G401.6 (cell line): ENCODE data around the gene GOLGA8K.
"Not testable (repeated sequence)": the region's sequence is repeated elsewhere in the genome, so short reads cannot be mapped to it uniquely, and the experiment has no call there.

Experiments
- FAIRE-seq: peaks from 2 replicates; lab custom pipeline; 2012; peaks lifted over from hg19 to GRCh38; lab: Jason Lieb, UNC

The GOLGA8K gene

GRCh38 chr15:32403192-32403591, at the start of gene GOLGA8K:
Gene GOLGA8K (minus strand): TSS chr15:32403292. CDS start chr15:32403194, 98 bp downstream.
- not testable (repeated sequence) for FAIRE-seq

- FAIRE-seq: not testable (repeated sequence)
Observed at GRCh38 chr15:32440445-32440977, 37.4 kb upstream of the GOLGA8K start.

DNA sequence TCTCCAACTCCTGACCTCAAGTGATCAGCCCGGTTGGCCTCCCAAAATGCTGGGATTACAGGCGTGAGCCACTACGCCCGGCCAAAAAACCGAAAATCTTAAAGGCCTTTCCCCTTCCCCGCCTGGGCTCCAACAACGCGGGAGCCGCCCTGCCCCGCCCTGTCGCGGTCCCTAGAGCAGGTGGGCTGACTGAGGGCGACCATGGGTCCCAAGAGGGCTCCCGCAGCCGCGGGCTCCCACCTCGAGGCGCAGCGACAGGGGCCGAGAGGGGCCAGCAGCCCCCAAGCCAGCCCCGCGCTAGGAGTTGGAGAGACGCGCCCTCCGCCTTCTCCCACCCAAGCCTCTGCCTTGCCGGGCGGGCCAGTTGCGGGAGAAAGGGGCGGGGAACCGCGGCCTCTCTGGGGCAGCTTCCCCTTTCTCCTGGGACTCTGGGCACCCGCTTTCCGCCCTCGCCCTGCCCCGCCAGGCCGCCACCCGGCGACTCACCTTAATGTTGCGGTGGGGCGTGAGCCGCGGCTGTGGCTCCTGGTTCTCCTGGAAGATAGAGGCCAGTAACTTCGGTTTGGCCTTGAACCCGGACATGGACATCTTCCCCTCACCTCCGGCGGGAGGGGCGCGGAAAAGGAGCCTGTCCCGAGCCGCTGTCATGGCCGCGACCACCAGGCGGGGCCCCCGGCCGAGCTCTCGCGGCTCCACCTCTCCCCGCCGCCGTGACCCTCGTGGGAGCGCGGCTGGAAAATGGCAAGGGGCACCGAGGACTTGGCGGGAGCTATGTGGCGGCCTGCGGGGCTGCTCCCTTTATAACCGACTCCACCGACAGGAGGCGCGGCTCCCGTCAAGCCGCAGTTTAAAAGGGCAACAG, 31.2 kb upstream of the GOLGA8K start:
- FAIRE-seq: not testable (repeated sequence)

DNA sequence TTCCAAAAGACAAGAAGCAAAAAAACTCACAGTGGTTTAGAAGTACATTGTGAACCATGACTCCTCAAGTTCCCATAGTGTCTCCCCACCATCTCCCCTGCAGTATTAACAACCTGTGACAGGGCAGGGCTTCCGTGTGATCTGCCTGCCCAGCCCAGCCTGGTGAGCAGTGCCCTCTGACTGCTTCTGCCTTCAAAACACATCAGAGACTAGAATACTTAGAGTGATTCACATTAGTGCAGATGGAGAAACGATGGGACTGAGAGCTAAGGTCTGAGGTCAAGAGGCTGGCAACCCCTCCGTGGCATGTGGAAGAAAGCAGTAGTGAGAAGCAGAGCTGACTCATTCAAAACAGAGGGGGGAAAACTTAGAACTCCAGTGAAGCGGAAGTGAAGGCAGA, 24.5 kb upstream of the GOLGA8K start:
- not testable (repeated sequence) for FAIRE-seq

GRCh38 chr15:32426511-32426910, 23.4 kb upstream of the GOLGA8K start:
- FAIRE-seq: not testable (repeated sequence)

DNA sequence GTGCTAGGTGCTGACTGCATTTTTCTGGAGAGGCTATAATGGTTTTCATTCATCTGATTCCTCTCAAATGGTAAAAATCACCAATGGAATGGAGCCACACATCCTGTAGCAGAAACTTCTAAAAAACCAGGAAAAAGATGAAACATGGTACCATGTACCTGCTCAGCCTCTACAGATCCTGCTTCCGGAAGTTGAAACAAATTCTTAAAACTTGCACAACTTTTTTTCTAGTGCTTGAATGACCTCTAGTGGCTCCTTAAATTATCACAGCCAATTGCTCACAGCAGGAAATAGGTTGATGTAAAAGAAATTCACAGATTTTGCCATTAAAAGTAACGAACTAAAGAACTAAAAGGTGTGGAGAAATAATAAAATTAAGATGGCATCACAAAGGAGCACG, 4.8 kb upstream of the GOLGA8K start:
- not testable (repeated sequence) for FAIRE-seq

GRCh38 chr15:32396522-32396921, 6.6 kb downstream of the GOLGA8K start:
- FAIRE-seq: not testable (repeated sequence)

GRCh38 chr15:32394745-32395144, 8.3 kb downstream of the GOLGA8K start:
- FAIRE-seq: not testable (repeated sequence)

DNA sequence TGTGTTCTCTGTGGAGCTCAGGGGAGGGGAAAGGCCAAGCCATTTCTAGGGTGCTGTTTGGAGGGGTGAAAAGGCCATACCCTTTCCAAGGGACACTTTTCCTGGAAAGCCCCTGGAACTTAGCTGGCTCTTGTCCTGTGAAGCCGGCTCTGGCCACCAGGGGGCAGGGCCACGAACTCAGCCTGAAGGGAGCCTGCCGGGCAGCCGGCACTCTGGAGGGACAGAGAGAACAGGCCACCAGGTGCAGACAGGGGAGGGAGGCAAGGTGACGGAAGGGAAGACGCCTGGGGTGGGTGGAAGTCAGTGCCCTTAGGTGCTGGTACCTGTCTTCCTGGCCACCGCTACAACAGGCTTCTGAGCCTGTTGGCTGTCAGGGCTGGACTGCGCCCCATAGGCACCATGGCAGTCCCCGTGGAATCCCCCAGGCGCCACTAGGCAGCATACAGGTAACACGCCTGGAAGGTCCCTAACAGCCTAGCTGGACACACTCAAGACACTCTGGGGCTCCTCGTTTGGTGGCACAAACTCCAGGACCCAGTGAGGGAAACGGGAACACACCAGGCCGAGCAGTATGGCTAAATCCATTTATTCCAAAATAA, 14.9 kb downstream of the GOLGA8K start:
- not testable (repeated sequence) for FAIRE-seq

DNA sequence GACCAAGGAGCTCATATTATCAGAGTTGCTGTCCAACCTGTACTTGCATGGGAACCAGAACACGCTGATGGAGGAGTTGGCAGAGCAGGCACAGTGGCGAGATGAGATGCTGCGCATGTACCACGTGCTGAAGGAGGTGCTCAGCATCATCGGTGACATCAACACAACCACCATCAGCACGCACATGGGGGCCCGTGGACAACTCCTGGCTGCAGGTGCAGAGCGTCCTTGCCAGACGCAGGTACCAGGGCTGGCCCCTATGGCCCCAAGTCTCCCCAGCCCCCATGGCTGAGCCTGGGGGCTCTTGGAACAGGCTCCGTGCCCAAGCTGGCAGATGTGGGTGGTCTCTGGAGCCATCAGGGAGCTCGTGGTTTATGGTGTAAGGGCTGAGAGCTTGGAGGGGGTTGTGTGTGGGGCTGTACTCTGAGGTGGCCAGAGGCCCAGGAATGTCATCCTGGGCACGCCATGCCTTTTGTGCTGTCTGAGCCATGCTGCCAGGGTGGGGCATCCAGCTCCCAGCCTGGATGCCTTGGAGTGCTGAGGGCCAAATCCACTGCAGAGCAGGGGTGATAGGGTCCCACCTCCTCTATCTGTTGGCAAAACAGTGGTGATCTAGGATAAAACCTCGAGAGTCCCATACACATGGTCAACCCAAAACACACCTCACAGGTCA, 17.1 kb downstream of the GOLGA8K start:
- not testable (repeated sequence) for FAIRE-seq

DNA sequence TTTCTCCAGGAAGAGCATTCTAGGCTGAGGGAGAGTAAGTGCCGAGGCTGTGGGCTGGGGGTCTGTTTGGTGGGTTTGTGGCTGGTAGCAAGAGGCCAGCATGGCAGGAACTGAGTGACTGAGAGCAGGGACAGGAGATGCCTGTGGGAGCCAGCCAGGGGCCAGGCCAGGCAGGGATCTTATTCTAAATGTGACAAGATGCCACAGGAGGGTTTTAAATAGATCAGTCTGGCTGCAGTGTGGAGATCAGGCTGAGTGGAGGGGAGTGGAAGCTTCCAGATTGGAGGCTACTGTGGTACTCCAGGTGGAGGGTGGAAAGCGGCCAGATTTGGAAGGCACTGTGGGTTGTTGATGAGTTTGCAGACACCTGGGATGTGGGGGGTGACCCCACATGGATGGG, 28.9 kb downstream of the GOLGA8K start:
- FAIRE-seq: not testable (repeated sequence)

DNA sequence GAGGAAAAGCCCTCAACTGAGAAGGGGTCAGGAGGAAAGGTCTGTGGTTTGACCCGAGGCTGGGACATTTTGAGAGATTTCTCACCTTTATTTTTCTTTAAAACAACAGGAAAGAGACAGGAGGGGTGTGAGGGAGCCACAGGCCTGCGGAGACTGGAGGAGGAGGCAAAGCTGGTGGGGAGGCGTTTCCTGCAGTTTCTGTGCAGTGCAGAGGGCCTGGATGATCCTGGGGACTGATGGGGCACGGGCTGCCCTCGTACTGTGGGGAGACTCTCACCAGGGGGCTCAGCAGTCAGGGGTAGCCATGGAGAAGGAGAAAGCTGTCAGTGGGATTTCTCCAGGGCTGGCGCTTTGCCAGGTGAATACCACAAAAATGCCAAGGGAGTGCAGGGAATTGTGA, 29.4 kb downstream of the GOLGA8K start:
- not testable (repeated sequence) for FAIRE-seq

GRCh38 chr15:32372075-32372474, 31.0 kb downstream of the GOLGA8K start:
- not testable (repeated sequence) for FAIRE-seq

- FAIRE-seq: not testable (repeated sequence)
Observed at GRCh38 chr15:32370526-32370925, 32.6 kb downstream of the GOLGA8K start.

DNA sequence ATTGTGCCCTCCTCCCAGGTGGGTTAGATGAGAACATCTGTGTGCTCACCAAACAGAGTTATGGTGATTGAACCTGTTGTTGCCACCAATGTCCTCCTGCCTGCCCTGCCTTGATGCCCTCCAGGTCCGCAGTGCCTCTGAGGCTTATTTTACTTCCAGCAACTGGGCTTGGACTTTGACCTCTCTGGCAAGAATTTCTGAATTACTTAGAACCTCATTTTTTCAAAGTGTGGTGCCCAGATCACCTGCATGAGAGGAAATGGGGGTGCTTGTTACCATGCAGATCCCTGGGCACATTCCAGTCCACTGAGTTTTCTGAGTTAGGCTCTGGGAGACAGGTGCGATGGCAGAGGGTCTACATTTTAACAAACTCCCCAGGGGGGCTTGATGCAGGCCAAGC, 33.0 kb downstream of the GOLGA8K start:
- not testable (repeated sequence) for FAIRE-seq

DNA sequence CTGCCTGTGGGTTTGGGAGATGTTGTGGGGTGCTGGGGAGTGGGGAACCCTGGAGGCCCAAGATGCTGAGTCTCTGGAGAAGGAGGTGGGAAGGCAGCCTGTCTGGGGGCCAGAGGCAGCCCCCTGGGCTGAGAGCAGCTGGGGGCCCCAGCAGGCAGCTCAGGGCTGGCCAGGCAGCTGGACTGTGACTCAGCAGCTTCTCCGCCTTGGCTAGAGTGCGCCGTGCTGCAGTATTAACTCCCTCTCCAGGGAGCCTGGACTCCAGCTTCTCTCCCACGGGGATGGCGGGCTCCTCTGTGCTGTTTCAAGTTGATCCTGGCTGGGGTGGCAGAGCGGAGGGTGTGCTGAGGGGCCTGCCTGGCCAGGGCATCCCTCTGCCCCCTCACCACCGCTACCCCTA, 36.6 kb downstream of the GOLGA8K start:
- FAIRE-seq: not testable (repeated sequence)

- not testable (repeated sequence) for FAIRE-seq
Observed at GRCh38 chr15:32365955-32366354, 37.1 kb downstream of the GOLGA8K start.

DNA sequence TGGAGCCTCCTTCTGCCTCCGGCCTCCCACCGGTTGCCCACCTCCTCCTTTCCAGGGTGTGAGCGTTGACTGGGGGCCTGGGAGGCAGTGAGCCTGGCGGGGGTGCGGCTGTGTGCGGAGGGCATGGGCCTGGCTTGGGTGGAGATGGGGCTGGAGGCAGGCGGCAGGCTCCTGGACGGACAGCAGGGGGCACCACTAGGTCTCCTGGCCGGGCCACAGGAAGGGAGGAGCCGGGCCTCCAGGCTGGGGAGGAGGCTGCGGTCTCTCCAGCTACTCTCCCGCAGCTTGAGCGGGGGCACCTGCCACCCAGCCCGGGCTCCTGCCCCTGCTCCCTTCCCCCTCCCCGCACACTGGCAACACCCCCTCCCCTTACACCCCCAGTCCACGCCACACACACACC, 38.1 kb downstream of the GOLGA8K start:
- FAIRE-seq: not testable (repeated sequence)

DNA sequence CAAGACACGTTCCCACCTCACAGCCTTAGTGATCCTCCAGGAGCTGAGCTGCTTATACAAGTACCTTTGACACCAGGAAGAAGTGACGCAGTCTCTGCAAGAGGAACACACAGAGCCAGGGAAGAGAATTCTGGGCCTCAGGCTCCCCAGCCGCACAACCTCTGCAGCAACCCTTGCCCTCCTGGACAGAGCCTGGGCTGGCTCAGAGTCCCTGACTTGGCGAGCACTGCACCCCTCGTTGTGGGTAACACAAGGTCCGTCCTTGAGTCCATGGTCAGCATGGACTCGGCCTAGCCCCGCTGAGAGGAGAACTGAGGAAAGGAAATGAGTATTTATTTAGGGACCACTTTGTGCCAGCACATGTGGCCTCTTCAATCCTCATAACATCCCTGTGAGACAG, 39.6 kb downstream of the GOLGA8K start:
- not testable (repeated sequence) for FAIRE-seq

- FAIRE-seq: not testable (repeated sequence)
Observed at GRCh38 chr15:32361662-32362061, 41.4 kb downstream of the GOLGA8K start.

- FAIRE-seq: not testable (repeated sequence)
Observed at GRCh38 chr15:32358462-32358861, 44.6 kb downstream of the GOLGA8K start.

DNA sequence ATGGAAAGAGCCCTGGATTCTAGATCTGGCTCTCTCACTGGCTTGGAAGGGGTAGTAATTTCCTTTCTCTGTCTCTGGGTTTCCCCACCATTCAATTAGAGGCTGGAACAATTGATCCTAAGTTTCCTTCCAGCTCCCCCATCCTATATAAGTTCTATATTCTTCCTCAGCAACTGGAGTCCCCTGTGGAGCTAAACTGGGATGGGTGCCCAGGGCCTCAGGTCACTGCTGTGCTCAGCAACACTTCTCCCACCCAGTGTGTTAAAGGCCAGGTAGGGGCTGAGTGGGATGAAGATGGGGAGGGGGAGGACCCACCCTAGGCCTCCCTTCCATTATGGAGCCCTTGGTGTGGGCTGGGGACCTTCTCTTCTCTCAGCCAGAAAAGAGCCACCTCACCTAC, 46.2 kb downstream of the GOLGA8K start:
- FAIRE-seq: not testable (repeated sequence)

GRCh38 chr15:32352748-32353147, 50.3 kb downstream of the GOLGA8K start:
- FAIRE-seq: not testable (repeated sequence)
